ENCODE data around the gene TAF4B. TPM values are rescaled to one million over a fixed set of nuclear protein-coding genes. Genes with fewer than 3 reads are reported as not detected.

Gene TAF4B
- total RNA-seq, 1 experiment from 2014 or later, result 8.3 TPM

GRCh38 chr18:26271917-26272549 lies 45.8 kb downstream of the TAF4B start:
- no TSS peak for BruUV-seq (replicated peaks)
- no peaks in the 10 kb centered on the region for H3K79me2 ChIP-seq (ENCODE audit: low read length)
- H3K4me1 ChIP-seq (ENCODE audit: insufficient read depth, low read length), result no peaks in the 10 kb centered on the region
- H3K27ac ChIP-seq (ENCODE audit: low read length), result no peak overlapping the region
- H3K27me3 ChIP-seq (ENCODE audit: low read length), result no peaks in the 10 kb centered on the region
- no peak overlapping the region for H3K9ac ChIP-seq (ENCODE audit: low read length)
- ChIA-PET POLR2A (ENCODE audit: unreplicated experiment) (no interaction called here), CTCF (no interaction called here)
- no peak for DNase-seq
- no peaks in the 10 kb centered on the region for H3K9me3 ChIP-seq (ENCODE audit: low read length)
- H4K20me1 ChIP-seq (ENCODE audit: low read length), result 0 out of 2 replicates have a peak, but pooled peaks cover 4% of the 10 kb centered on the region
- no peak for ATAC-seq
- H3K9me2 ChIP-seq (replicated peaks; ENCODE audit: low read length), result no peaks in the 10 kb centered on the region
- H3F3A ChIP-seq (ENCODE audit: low read length, unreplicated experiment), result no peaks in the 10 kb centered on the region
- TF ChIP-seq EZH2phosphoT487 (IDR thresholded peaks at IDR 0.05; ENCODE audit: borderline replicate concordance, low read length) (no peak), CTCF (conservative IDR thresholded peaks at IDR 0.05; ENCODE audit: low read depth, low read length) (no peak), EZH2 (IDR thresholded peaks at IDR 0.05; ENCODE audit: low read length, unreplicated experiment) (no peak)
- intact Hi-C loops (cut with micrococcal nuclease), result no loop called here
- peaks cover 8% of the 10 kb centered on the region for H3K36me3 ChIP-seq (ENCODE audit: low read depth, low read length)
- no peak overlapping the region for H3K4me2 ChIP-seq (ENCODE audit: low read length)
- H3K4me3 ChIP-seq (ENCODE audit: low read length), result no peak overlapping the region
- H2AFZ ChIP-seq (ENCODE audit: low read length), result no peak overlapping the region

GRCh38 chr18:26277374-26277773 lies 51.1 kb downstream of the TAF4B start:
- no peak for TF ChIP-seq EZH2phosphoT487 (IDR thresholded peaks at IDR 0.05; ENCODE audit: borderline replicate concordance, low read length)
- Histone ChIP-seq H3K36me3 (ENCODE audit: low read depth, low read length) (peaks cover 6% of the 10 kb centered on the region; the same call in 1 of the 2 replicates), H3K4me1 (ENCODE audit: insufficient read depth, low read length) (no peaks in the 10 kb centered on the region), H3K9ac (ENCODE audit: low read length) (no peak overlapping the region), H3K79me2 (ENCODE audit: low read length) (no peaks in the 10 kb centered on the region), H3K27ac (ENCODE audit: low read length) (no peak overlapping the region), H3K9me3 (ENCODE audit: low read length) (no peaks in the 10 kb centered on the region), H3K9me2 (replicated peaks; ENCODE audit: low read length) (no peaks in the 10 kb centered on the region), H3K27me3 (ENCODE audit: low read length) (no peaks in the 10 kb centered on the region), H4K20me1 (ENCODE audit: low read length) (no peaks in the 10 kb centered on the region), H3K4me2 (ENCODE audit: low read length) (no peak overlapping the region), H2AFZ (ENCODE audit: low read length) (no peak overlapping the region), H3K4me3 (ENCODE audit: low read length) (no peak overlapping the region), H3F3A (ENCODE audit: low read length, unreplicated experiment) (no peaks in the 10 kb centered on the region)
- ChIA-PET CTCF (no interaction called here), POLR2A (ENCODE audit: unreplicated experiment) (interaction anchor here (0.6 kb wide), 1 partner anchor 203 kb away, joined by 3 read pairs; no protein-coding TSS in a partner anchor)
- ATAC-seq, result no peak
- DNase-seq, result no peak
- intact Hi-C loops (cut with micrococcal nuclease), result no loop called here
- no TSS peak for BruUV-seq (replicated peaks)

GRCh38 chr18:26279428-26279827 lies 53.2 kb downstream of the TAF4B start:
- POLR2A ChIA-PET (ENCODE audit: unreplicated experiment), result no interaction called here
- no peak overlapping the region for H3K4me2 ChIP-seq (ENCODE audit: low read length)
- H3K79me2 ChIP-seq (ENCODE audit: low read length), result no peaks in the 10 kb centered on the region
- ATAC-seq (no peak), DNase-seq (no peak)
- no peaks in the 10 kb centered on the region for H3K9me2 ChIP-seq (replicated peaks; ENCODE audit: low read length)
- CTCF ChIA-PET, result no interaction called here
- BruUV-seq (replicated peaks), result no TSS peak
- no peak overlapping the region for H3K27ac ChIP-seq (ENCODE audit: low read length)
- no peaks in the 10 kb centered on the region for H3F3A ChIP-seq (ENCODE audit: low read length, unreplicated experiment)
- H3K4me3 ChIP-seq (ENCODE audit: low read length), result no peak overlapping the region
- no peak overlapping the region for H3K9ac ChIP-seq (ENCODE audit: low read length)
- no peaks in the 10 kb centered on the region for H3K4me1 ChIP-seq (ENCODE audit: insufficient read depth, low read length)
- no peak for TF ChIP-seq EZH2 (IDR thresholded peaks at IDR 0.05; ENCODE audit: low read length, unreplicated experiment)
- no peak for TF ChIP-seq EZH2phosphoT487 (IDR thresholded peaks at IDR 0.05; ENCODE audit: borderline replicate concordance, low read length)
- no peak for TF ChIP-seq CTCF (conservative IDR thresholded peaks at IDR 0.05; ENCODE audit: low read depth, low read length)
- no peaks in the 10 kb centered on the region for H3K9me3 ChIP-seq (ENCODE audit: low read length)
- H3K36me3 ChIP-seq (ENCODE audit: low read depth, low read length), result peaks cover 12% of the 10 kb centered on the region
- H4K20me1 ChIP-seq (ENCODE audit: low read length), result no peaks in the 10 kb centered on the region
- no peak overlapping the region for H2AFZ ChIP-seq (ENCODE audit: low read length)
- intact Hi-C loops (cut with micrococcal nuclease), result no loop called here
- H3K27me3 ChIP-seq (ENCODE audit: low read length), result no peaks in the 10 kb centered on the region

All from PC-3 (cell line).